OCI-LY3 (cell line): ENCODE data around the gene TRIM60.

Experiments used
- EZH2phosphoT487 ChIP-seq: fragments of 200-600 bp; shearing (Covaris generic); IDR thresholded peaks from 2 replicates; pipeline ENCODE4 v1.6.1; 2018; ENCODE audit warnings: antibody characterized with exemption, mixed run types, low read depth
- TF ChIP-seq, protein P1 (sequence below): fragments of 200-600, 300-600 bp; sonication (generic); IDR thresholded peaks from 2 replicates; pipeline ENCODE4 v1.5.1; 2014; ENCODE audit warnings: antibody characterized with exemption, low read length, low read depth

DNA sequence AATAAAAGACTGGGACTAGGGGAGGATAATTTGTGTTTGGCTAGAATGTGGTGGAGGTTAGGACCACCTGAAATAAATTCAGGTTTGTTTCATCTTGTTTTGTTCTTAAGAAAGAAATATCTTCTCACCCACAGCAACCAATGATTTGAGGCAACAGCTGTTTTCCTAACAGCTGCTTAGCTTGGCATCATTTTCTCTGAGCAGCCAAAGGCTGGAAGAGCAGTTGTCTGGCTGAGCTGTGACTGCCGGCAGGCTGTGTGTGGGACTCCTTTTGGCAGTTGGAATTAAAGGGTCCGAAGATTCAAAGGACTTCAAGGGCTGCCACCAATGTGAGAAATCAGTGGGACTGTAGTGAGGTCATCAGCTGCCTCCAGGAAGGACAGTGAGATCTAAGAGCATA, 26.9 kb downstream of the TRIM60 start:
- TF ChIP-seq, protein P1, sequence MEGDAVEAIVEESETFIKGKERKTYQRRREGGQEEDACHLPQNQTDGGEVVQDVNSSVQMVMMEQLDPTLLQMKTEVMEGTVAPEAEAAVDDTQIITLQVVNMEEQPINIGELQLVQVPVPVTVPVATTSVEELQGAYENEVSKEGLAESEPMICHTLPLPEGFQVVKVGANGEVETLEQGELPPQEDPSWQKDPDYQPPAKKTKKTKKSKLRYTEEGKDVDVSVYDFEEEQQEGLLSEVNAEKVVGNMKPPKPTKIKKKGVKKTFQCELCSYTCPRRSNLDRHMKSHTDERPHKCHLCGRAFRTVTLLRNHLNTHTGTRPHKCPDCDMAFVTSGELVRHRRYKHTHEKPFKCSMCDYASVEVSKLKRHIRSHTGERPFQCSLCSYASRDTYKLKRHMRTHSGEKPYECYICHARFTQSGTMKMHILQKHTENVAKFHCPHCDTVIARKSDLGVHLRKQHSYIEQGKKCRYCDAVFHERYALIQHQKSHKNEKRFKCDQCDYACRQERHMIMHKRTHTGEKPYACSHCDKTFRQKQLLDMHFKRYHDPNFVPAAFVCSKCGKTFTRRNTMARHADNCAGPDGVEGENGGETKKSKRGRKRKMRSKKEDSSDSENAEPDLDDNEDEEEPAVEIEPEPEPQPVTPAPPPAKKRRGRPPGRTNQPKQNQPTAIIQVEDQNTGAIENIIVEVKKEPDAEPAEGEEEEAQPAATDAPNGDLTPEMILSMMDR: no peak
- TF ChIP-seq EZH2phosphoT487: no peak
